H1 (cell line): ENCODE data around the gene SGCD. TPM values are rescaled to one million over a fixed set of nuclear protein-coding genes. Genes with fewer than 3 reads are reported as not detected.

Experiments
- CTCF ChIA-PET: fragments of 300-600 bp; sonication (Branson Sonifier 250); formaldehyde crosslinking; loops from one replicate; lab custom pipeline; 2021; ENCODE audit not compliant: partially characterized antibody; lab: Charles Lee
- POLR2A ChIA-PET: fragments of 300-600 bp; sonication (Branson Sonifier 250); formaldehyde crosslinking; loops from one replicate; lab custom pipeline; 2021; ENCODE audit warnings: inconsistent platforms; ENCODE audit not compliant: partially characterized antibody; lab: Charles Lee
- DNase-seq, 2 experiments: peaks; one replicate each; pipeline versions ENCODE4 v3.0.0 to v3.0.0-alpha.2; 2010 to 2022; ENCODE audit warnings: low spot score in 2 of 2, low read depth in 1 of 2, mixed read lengths in 1 of 2
- FAIRE-seq: peaks from 2 replicates; lab custom pipeline; 2011; peaks lifted over from hg19 to GRCh38; lab: Jason Lieb, UNC
- H2AFZ ChIP-seq: 2 replicates; pipeline ENCODE4 v1.8.1; 2012; ENCODE audit warnings: low read length, inconsistent platforms
- H2AK5ac ChIP-seq: 2 replicates; pipeline ENCODE4 v1.6.1; 2013; ENCODE audit warnings: low read depth, low read length
- H2BK120ac ChIP-seq: replicated peaks from 2 replicates; pipeline ENCODE3; 2013; ENCODE audit warnings: low read depth, low read length, inconsistent platforms
- H2BK12ac ChIP-seq: 2 replicates; pipeline ENCODE4 v1.6.1; 2013; ENCODE audit warnings: low read depth, low read length
- H2BK15ac ChIP-seq: 2 replicates; pipeline ENCODE4 v1.6.1; 2013; ENCODE audit warnings: low read length
- H2BK20ac ChIP-seq: 2 replicates; pipeline ENCODE4 v1.6.1; 2013; ENCODE audit warnings: low read length
- H2BK5ac ChIP-seq: 2 replicates; pipeline ENCODE4 v1.6.1; 2013; ENCODE audit warnings: low read depth, low read length
- H3K14ac ChIP-seq: 2 replicates; pipeline ENCODE4 v1.6.1; 2013; ENCODE audit warnings: inconsistent platforms; ENCODE audit not compliant: insufficient read length
- H3K18ac ChIP-seq: 2 replicates; pipeline ENCODE4 v1.6.1; 2013; ENCODE audit warnings: low read length; ENCODE audit errors: extremely low read depth
- H3K23ac ChIP-seq: 2 replicates; pipeline ENCODE4 v1.6.1; 2013; ENCODE audit warnings: inconsistent platforms; ENCODE audit not compliant: insufficient read length
- H3K23me2 ChIP-seq: 2 replicates; pipeline ENCODE4 v1.6.1; 2013; ENCODE audit warnings: low read depth, low read length
- H3K27ac ChIP-seq: 2 replicates; pipeline ENCODE4 v1.6.1; 2011; ENCODE audit warnings: low read depth, low read length, inconsistent platforms
- H3K27me3 ChIP-seq, 4 experiments: replicated peaks in 1 of 4; 1 replicate in 1 of 4; 2 replicates in 3 of 4; pipeline versions ENCODE4 v1.6.1 to v1.8.1; 2011 to 2013; ENCODE audit warnings: low read length in 3 of 4, mild to moderate bottlenecking in 3 of 4, inconsistent platforms in 2 of 4, mixed read lengths in 2 of 4, moderate library complexity in 1 of 4; ENCODE audit not compliant: control insufficient read depth in 3 of 4, insufficient read depth in 3 of 4; ENCODE audit errors: extremely low read depth in 1 of 4
- H3K36me3 ChIP-seq, 4 experiments: 2 replicates each; pipeline versions ENCODE4 v1.6.1 to v1.8.1; 2011 to 2013; ENCODE audit warnings: mild to moderate bottlenecking in 4 of 4, low read length in 3 of 4, moderate library complexity in 2 of 4, control low read depth in 1 of 4, inconsistent platforms in 1 of 4; ENCODE audit not compliant: insufficient read depth in 4 of 4, control insufficient read depth in 2 of 4
- H3K4ac ChIP-seq: replicated peaks from 2 replicates; pipeline ENCODE3; 2013; ENCODE audit warnings: low read length, low read depth, mixed read lengths, inconsistent platforms; ENCODE audit not compliant: insufficient read length
- H3K4me1 ChIP-seq, 4 experiments: replicated peaks in 1 of 4; 1 replicate in 1 of 4; 2 replicates in 3 of 4; pipeline versions ENCODE4 v1.6.1 to v1.8.1; 2011 to 2013; ENCODE audit warnings: low read length in 3 of 4, inconsistent platforms in 2 of 4, mixed read lengths in 1 of 4; ENCODE audit not compliant: insufficient read depth in 4 of 4, control insufficient read depth in 3 of 4
- H3K4me2 ChIP-seq, 2 experiments: 2 replicates each; pipeline versions ENCODE4 v1.6.1 to v1.8.1; 2011 to 2013; ENCODE audit warnings: low read depth in 2 of 2, low read length in 2 of 2, control low read depth in 1 of 2, inconsistent platforms in 1 of 2, mild to moderate bottlenecking in 1 of 2; ENCODE audit not compliant: insufficient read depth in 1 of 2
- H3K4me3 ChIP-seq, 4 experiments: fragments of 200-600, 300-600 bp in 1 of 4; sonication (generic), shearing (Covaris generic), sonication (Bioruptor Twin) in 1 of 4; 2 replicates each; pipeline versions ENCODE4 v1.5.1 to v1.8.1; 2011 to 2016; ENCODE audit warnings: low read length in 4 of 4, low read depth in 3 of 4, control low read depth in 2 of 4, inconsistent platforms in 2 of 4, mild to moderate bottlenecking in 2 of 4, mixed read lengths in 1 of 4, moderate library complexity in 1 of 4; ENCODE audit not compliant: insufficient read depth in 2 of 4; ENCODE audit errors: extremely low read depth in 1 of 4
- H3K56ac ChIP-seq: replicated peaks from 2 replicates; pipeline ENCODE3; 2013; ENCODE audit warnings: low read depth, mild to moderate bottlenecking, mixed read lengths, low read length, inconsistent platforms; ENCODE audit not compliant: insufficient read length
- H3K79me1 ChIP-seq: 2 replicates; pipeline ENCODE4 v1.6.1; 2013; ENCODE audit warnings: low read depth, low read length, control low read depth
- H3K79me2 ChIP-seq, 2 experiments: 2 replicates each; pipeline versions ENCODE4 v1.6.1 to v1.8.1; 2012 to 2013; ENCODE audit warnings: low read length in 2 of 2, mild to moderate bottlenecking in 2 of 2, inconsistent platforms in 1 of 2; ENCODE audit not compliant: insufficient read depth in 2 of 2, control insufficient read depth in 1 of 2
- H3K9ac ChIP-seq, 4 experiments: replicated peaks in 1 of 4; 1 replicate in 1 of 4; 2 replicates in 3 of 4; pipeline versions ENCODE4 v1.6.1 to v1.8.1; 2011 to 2013; ENCODE audit warnings: low read depth in 3 of 4, low read length in 3 of 4, control low read depth in 2 of 4, mild to moderate bottlenecking in 2 of 4, moderate library complexity in 2 of 4, inconsistent platforms in 1 of 4; ENCODE audit errors: extremely low read depth in 1 of 4
- H3K9me3 ChIP-seq, 2 experiments: 2 replicates each; pipeline versions ENCODE4 v1.6.1 to v1.8.1; 2012 to 2013; ENCODE audit warnings: mild to moderate bottlenecking in 2 of 2, moderate library complexity in 2 of 2, control low read depth in 1 of 2, inconsistent platforms in 1 of 2, low read depth in 1 of 2, low read length in 1 of 2, mixed read lengths in 1 of 2; ENCODE audit not compliant: insufficient read depth in 2 of 2
- H4K20me1 ChIP-seq, 2 experiments: replicated peaks in 1 of 2; 2 replicates each; pipeline versions ENCODE3 to v1.8.1; 2011 to 2013; ENCODE audit warnings: inconsistent platforms in 2 of 2, low read length in 2 of 2, mild to moderate bottlenecking in 1 of 2; ENCODE audit not compliant: insufficient read depth in 2 of 2, control insufficient read depth in 1 of 2
- H4K5ac ChIP-seq: 2 replicates; pipeline ENCODE4 v1.6.1; 2013; ENCODE audit warnings: low read length, low read depth, mixed read lengths, inconsistent platforms; ENCODE audit not compliant: insufficient read length
- H4K8ac ChIP-seq: 2 replicates; pipeline ENCODE4 v1.8.0; 2013; ENCODE audit warnings: mild to moderate bottlenecking, moderate library complexity, low read length, inconsistent platforms; ENCODE audit not compliant: insufficient read depth; ENCODE audit errors: extremely low read depth
- H4K91ac ChIP-seq: replicated peaks from 2 replicates; pipeline ENCODE3; 2013; ENCODE audit warnings: low read length, mixed read lengths, inconsistent platforms; ENCODE audit not compliant: insufficient read length
- BACH1 ChIP-seq: IDR thresholded peaks from 2 replicates; pipeline ENCODE4 v1.6.1; 2012; ENCODE audit warnings: low read length, improper control_type of control experiment
- EGR1 ChIP-seq: IDR thresholded peaks from 2 replicates; pipeline ENCODE4 v1.6.1; 2011; ENCODE audit warnings: low read depth, low read length, borderline replicate concordance
- HDAC6 ChIP-seq: IDR thresholded peaks from one replicate; pipeline ENCODE4 v1.7.1; 2012; ENCODE audit warnings: low read depth, mild to moderate bottlenecking, inconsistent platforms, low read length, moderate library complexity
- KDM1A ChIP-seq: fragments of 200-600, 300-600 bp; sonication (generic); IDR thresholded peaks from 2 replicates; pipeline ENCODE4 v1.7.1; 2016; ENCODE audit warnings: mild to moderate bottlenecking, low read length, borderline replicate concordance
- KDM5A ChIP-seq: fragments of 200-600 bp; IDR thresholded peaks from 2 replicates; pipeline ENCODE4 v1.7.1; 2012; ENCODE audit warnings: mild to moderate bottlenecking, low read length, inconsistent platforms, mixed read lengths
- POLR2A ChIP-seq, 2 experiments: IDR thresholded peaks; 1 replicate in 1 of 2; 2 replicates in 1 of 2; pipeline ENCODE4 v1.6.1; 2011; ENCODE audit warnings: low read depth in 2 of 2, low read length in 2 of 2, mild to moderate bottlenecking in 2 of 2; ENCODE audit errors: control extremely low read depth in 1 of 2
- POU5F1 ChIP-seq: IDR thresholded peaks from 2 replicates; pipeline ENCODE4 v1.6.1; 2011; ENCODE audit warnings: low read depth, mild to moderate bottlenecking, low read length, moderate library complexity
- RAD21 ChIP-seq, 2 experiments: IDR thresholded peaks in 1 of 2; conservative IDR thresholded peaks in 1 of 2; 2 replicates each; pipeline ENCODE4 v1.6.1; 2011; ENCODE audit warnings: low read depth in 2 of 2, low read length in 2 of 2, improper control_type of control experiment in 1 of 2, inconsistent platforms in 1 of 2, mild to moderate bottlenecking in 1 of 2, moderate library complexity in 1 of 2
- RNF2 ChIP-seq: fragments of 200-900, 300-1000 bp; sonication (generic); IDR thresholded peaks from 2 replicates; pipeline ENCODE4 v1.7.1; 2016; ENCODE audit warnings: borderline replicate concordance, low read depth, mild to moderate bottlenecking, antibody characterized with exemption, low read length; ENCODE audit not compliant: poor library complexity, severe bottlenecking; ENCODE audit errors: missing control alignments
- SRF ChIP-seq: IDR thresholded peaks from 2 replicates; pipeline ENCODE4 v1.6.1; 2011; ENCODE audit warnings: mild to moderate bottlenecking, low read depth, low read length, moderate library complexity
- WGBS, 2 experiments: shearing (Covaris generic) in 1 of 2; methylation state at CpG; one replicate each; pipeline versions ENCODE4 v1.1.6 to v1.1.7; 2013 to 2015; ENCODE audit warnings: low lambda C conversion rate in 2 of 2, mixed read lengths in 2 of 2, inconsistent platforms in 1 of 2, low coverage in 1 of 2, missing lambda C conversion rate in 1 of 2; ENCODE audit not compliant: insufficient replicate concordance in 2 of 2, insufficient coverage in 1 of 2, insufficient read length in 1 of 2; ENCODE audit errors: extremely low coverage in 1 of 2, missing lambda C conversion rate in 1 of 2; 5-methylcytosine and 5-hydroxymethylcytosine counted together
- polyA plus RNA-seq, 7 experiments: library from polyadenylated mRNA; depleted of rRNA in 3 of 7; stranded (reverse) in 5 of 7; unstranded in 2 of 7; fragments of >200 nt in 5 of 7; fragments of 200-250 nt in 2 of 7; gene quantifications; 1 replicate in 5 of 7; 2 replicates in 1 of 7; 4 replicates in 1 of 7; pipeline versions ENCODE4 v1.2.1 to v1.2.3, GENCODE V29; 2011 to 2013; ENCODE audit warnings: missing spikeins in 2 of 7, mixed read lengths in 2 of 7
- total RNA-seq: library from RNA; stranded (reverse); fragmentation: NEBNext Ultra II Directional; extraction: Animal tissue kit (Norgen Biotek cat#: 25700); gene quantifications from 2 replicates; pipeline ENCODE4 v1.2.1, GENCODE V29; 2021
- TF ChIP-seq, protein P1 (sequence below): IDR thresholded peaks from 2 replicates; pipeline ENCODE4 v1.6.1; 2012; ENCODE audit warnings: inconsistent platforms

The SGCD gene
- total and polyA plus RNA-seq, 2 of the 8 experiments (the other 6 are each of a cell fraction or from before 2014, with no cell fraction given) = 0.04 to 0.08 TPM

DNA sequence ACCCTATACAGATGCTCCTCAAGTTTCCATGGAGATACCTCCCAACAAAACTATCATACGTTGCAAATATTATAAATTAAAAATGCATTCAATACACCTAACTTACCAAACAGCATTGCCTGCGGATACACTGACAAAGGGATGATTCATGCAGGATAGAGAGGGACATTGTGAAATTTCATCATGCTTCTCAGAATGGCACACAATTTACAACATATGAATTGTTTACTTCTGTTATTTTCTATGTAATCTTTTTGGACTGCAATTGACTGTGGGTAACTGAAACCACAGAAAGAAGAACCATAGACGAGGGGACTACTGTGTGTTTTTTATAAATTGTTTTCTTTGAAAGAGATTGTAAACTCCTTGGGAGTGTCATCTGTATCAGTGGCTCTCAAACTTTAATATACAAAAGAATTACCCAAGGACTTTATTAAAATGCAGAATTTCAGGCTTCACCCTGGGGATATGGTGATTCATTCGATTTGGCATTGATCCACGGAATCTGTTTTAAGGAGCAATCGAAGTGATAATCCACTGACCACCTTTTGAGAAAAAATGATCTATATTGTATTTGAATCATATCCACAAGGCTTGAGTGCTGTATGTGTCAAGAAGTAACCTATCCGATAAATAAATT is 146.4 kb downstream of the SGCD start:
- Histone ChIP-seq H4K20me1 (no peaks in the 10 kb centered on the region), H2BK120ac (no peak overlapping the region), H4K5ac (no peak overlapping the region), H3K79me1 (no peaks in the 10 kb centered on the region), H4K91ac (no peak overlapping the region), H4K8ac (no peak overlapping the region), H2BK20ac (no peak overlapping the region), H3K23me2 (no peaks in the 10 kb centered on the region), H2AK5ac (no peak overlapping the region), H3K23ac (no peak overlapping the region), H3K27ac (no peak overlapping the region; the same call in 1 of the 2 replicates), H3K9me3 (no peaks in the 10 kb centered on the region), H3K14ac (no peak overlapping the region), H2BK15ac (no peak overlapping the region), H2BK12ac (no peak overlapping the region), H3K27me3 (no peaks in the 10 kb centered on the region), H3K36me3 (no peaks in the 10 kb centered on the region), H3K4me2 (no peak overlapping the region), H3K4me1 (peaks cover 0 to 3% (median 0%) of the 10 kb centered on the region in 4 experiments; a peak in 1 of 7 replicates), H3K4me3 (no peak overlapping the region), H2BK5ac (no peak overlapping the region), H3K9ac (no peak overlapping the region), H3K18ac (no peak overlapping the region), H3K56ac (no peak overlapping the region), H3K4ac (no peak overlapping the region), H3K79me2 (no peaks in the 10 kb centered on the region), H2AFZ (no peak overlapping the region)
- POLR2A ChIA-PET = no interaction called here
- DNase-seq (no peak), FAIRE-seq (no peak)
- CTCF ChIA-PET = no interaction called here
- 78% methylated on average over 7 of the region's 7 CpGs; no CpG with 5 or more reads in 1 of the 2 experiments for WGBS, 2 experiments
- TF ChIP-seq BACH1 = no peak
- TF ChIP-seq, protein P1, sequence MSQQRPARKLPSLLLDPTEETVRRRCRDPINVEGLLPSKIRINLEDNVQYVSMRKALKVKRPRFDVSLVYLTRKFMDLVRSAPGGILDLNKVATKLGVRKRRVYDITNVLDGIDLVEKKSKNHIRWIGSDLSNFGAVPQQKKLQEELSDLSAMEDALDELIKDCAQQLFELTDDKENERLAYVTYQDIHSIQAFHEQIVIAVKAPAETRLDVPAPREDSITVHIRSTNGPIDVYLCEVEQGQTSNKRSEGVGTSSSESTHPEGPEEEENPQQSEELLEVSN = no peak
- TF ChIP-seq HDAC6 = no peak
- no peak for TF ChIP-seq RAD21 (IDR thresholded peaks at IDR 0.05 in 1 of 2, conservative IDR thresholded peaks at IDR 0.05 in 1 of 2; ENCODE audit: low read depth in 2 of 2, low read length in 2 of 2)
- TF ChIP-seq SRF = no peak
- no peak for TF ChIP-seq KDM1A
- TF ChIP-seq RNF2 = no peak
- TF ChIP-seq POU5F1 = no peak
- TF ChIP-seq POLR2A (IDR thresholded peaks at IDR 0.05; ENCODE audit: control extremely low read depth in 1 of 2, low read depth in 2 of 2, low read length in 2 of 2) = no peak
- no peak for TF ChIP-seq KDM5A
- TF ChIP-seq EGR1 = no peak
